ENCODE data around the gene ENPP3. TPM values are rescaled to one million over a fixed set of nuclear protein-coding genes. Genes with fewer than 3 reads are reported as not detected.
A peak's percentile ranks its signal among the peaks of the same experiment; 100 is the strongest.

ENPP3 gene
- total RNA-seq, 1 experiment from 2014 or later: not detected

GRCh38 chr6:131733376-131734016 is 96.4 kb downstream of the ENPP3 start:
- Mint-ChIP-seq H3K9me3 (ENCODE audit: unreplicated experiment) (no peaks in the 10 kb centered on the region), H3K36me3 (ENCODE audit: insufficient read depth, unreplicated experiment) (no peaks in the 10 kb centered on the region), H3K4me3 (ENCODE audit: unreplicated experiment) (no peak overlapping the region), H3K4me1 (ENCODE audit: insufficient read depth, unreplicated experiment) (peaks cover 4% of the 10 kb centered on the region), H3K27me3 (ENCODE audit: insufficient read depth, unreplicated experiment) (no peaks in the 10 kb centered on the region), H3K27ac (ENCODE audit: low read depth, unreplicated experiment) (no peak overlapping the region)
- no peak for TF ChIP-seq CTCF (IDR thresholded peaks at IDR 0.05; ENCODE audit: unreplicated experiment)
- BruUV-seq (replicated peaks): no TSS peak
- peak; percentile 56 for DNase-seq (ENCODE audit: unreplicated experiment)
- POLR2A ChIA-PET: no interaction called here
- CTCF ChIA-PET: interaction anchor here (0.6 to 0.8 kb wide), 2 partner anchors 12 to 55 kb away, joined by 3 to 5 read pairs; no protein-coding TSS in a partner anchor
- intact Hi-C loops (cut with micrococcal nuclease): no loop called here

- TF ChIP-seq CTCF (IDR thresholded peaks at IDR 0.05; ENCODE audit: unreplicated experiment): no peak
- H3K4me3 Mint-ChIP-seq (ENCODE audit: unreplicated experiment): no peak overlapping the region
- H3K36me3 Mint-ChIP-seq (ENCODE audit: insufficient read depth, unreplicated experiment): no peaks in the 10 kb centered on the region
- no peaks in the 10 kb centered on the region for H3K9me3 Mint-ChIP-seq (ENCODE audit: unreplicated experiment)
- peaks cover 4% of the 10 kb centered on the region for H3K4me1 Mint-ChIP-seq (ENCODE audit: insufficient read depth, unreplicated experiment)
- CTCF ChIA-PET: interaction anchor here (0.6 to 1.7 kb wide), 3 partner anchors 9 to 41 kb away, joined by 4 to 10 read pairs (median 5); no protein-coding TSS in a partner anchor
- no peaks in the 10 kb centered on the region for H3K27me3 Mint-ChIP-seq (ENCODE audit: insufficient read depth, unreplicated experiment)
- POLR2A ChIA-PET: no interaction called here
- H3K27ac Mint-ChIP-seq (ENCODE audit: low read depth, unreplicated experiment): no peak overlapping the region
- no peak for DNase-seq (ENCODE audit: unreplicated experiment)
- intact Hi-C loops (cut with micrococcal nuclease): no loop called here
- no TSS peak for BruUV-seq (replicated peaks)
Observed at GRCh38 chr6:131736003-131736596, 99.0 kb downstream of the ENPP3 start.

GRCh38 chr6:131736811-131737210 is 99.7 kb downstream of the ENPP3 start:
- Mint-ChIP-seq H3K4me3 (ENCODE audit: unreplicated experiment) (no peak overlapping the region), H3K27ac (ENCODE audit: low read depth, unreplicated experiment) (no peak overlapping the region), H3K27me3 (ENCODE audit: insufficient read depth, unreplicated experiment) (no peaks in the 10 kb centered on the region), H3K36me3 (ENCODE audit: insufficient read depth, unreplicated experiment) (no peaks in the 10 kb centered on the region), H3K9me3 (ENCODE audit: unreplicated experiment) (no peaks in the 10 kb centered on the region), H3K4me1 (ENCODE audit: insufficient read depth, unreplicated experiment) (peaks cover 4% of the 10 kb centered on the region)
- POLR2A ChIA-PET: interaction anchor here (0.7 kb wide), 1 partner anchor 47 kb away, joined by 3 read pairs; no protein-coding TSS in a partner anchor
- no peak for DNase-seq (ENCODE audit: unreplicated experiment)
- intact Hi-C loops (cut with micrococcal nuclease): no loop called here
- CTCF ChIA-PET: interaction anchor here (0.6 to 1.7 kb wide), 3 partner anchors 9 to 42 kb away, joined by 4 to 10 read pairs (median 5); no protein-coding TSS in a partner anchor
- no peak for TF ChIP-seq CTCF (IDR thresholded peaks at IDR 0.05; ENCODE audit: unreplicated experiment)
- no TSS peak for BruUV-seq (replicated peaks)

- CTCF ChIA-PET: no interaction called here
- POLR2A ChIA-PET: interaction anchor here (1.0 kb wide), 1 partner anchor 9 kb away, joined by 3 read pairs; no protein-coding TSS in a partner anchor
- TF ChIP-seq CTCF (IDR thresholded peaks at IDR 0.05; ENCODE audit: unreplicated experiment): no peak
- intact Hi-C loops (cut with micrococcal nuclease): no loop called here
- Mint-ChIP-seq H3K4me3 (ENCODE audit: unreplicated experiment) (no peak overlapping the region), H3K27me3 (ENCODE audit: insufficient read depth, unreplicated experiment) (no peaks in the 10 kb centered on the region), H3K4me1 (ENCODE audit: insufficient read depth, unreplicated experiment) (no peaks in the 10 kb centered on the region), H3K27ac (ENCODE audit: low read depth, unreplicated experiment) (no peak overlapping the region), H3K9me3 (ENCODE audit: unreplicated experiment) (no peaks in the 10 kb centered on the region), H3K36me3 (ENCODE audit: insufficient read depth, unreplicated experiment) (no peaks in the 10 kb centered on the region)
- no TSS peak for BruUV-seq (replicated peaks)
- DNase-seq (ENCODE audit: unreplicated experiment): no peak
Observed at GRCh38 chr6:131739136-131739535, 102.0 kb downstream of the ENPP3 start.
